ENCODE measurements around the gene GPC1.

GPC1 gene

DNA sequence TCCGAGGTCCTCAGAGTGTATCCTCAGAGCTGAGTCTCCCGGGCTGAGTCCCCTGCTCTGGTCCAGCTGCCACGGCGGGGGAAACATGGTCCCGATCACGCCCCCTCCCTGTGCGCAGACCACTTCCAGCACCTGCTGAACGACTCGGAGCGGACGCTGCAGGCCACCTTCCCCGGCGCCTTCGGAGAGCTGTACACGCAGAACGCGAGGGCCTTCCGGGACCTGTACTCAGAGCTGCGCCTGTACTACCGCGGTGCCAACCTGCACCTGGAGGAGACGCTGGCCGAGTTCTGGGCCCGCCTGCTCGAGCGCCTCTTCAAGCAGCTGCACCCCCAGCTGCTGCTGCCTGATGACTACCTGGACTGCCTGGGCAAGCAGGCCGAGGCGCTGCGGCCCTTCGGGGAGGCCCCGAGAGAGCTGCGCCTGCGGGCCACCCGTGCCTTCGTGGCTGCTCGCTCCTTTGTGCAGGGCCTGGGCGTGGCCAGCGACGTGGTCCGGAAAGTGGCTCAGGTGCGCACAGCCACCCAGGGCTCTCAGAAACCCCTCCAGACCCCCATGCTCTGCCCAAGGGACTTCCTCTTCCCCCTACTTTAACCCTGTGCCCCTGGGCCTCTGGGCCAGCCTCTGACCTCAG lies 26.7 kb downstream of the GPC1 start:
- Histone ChIP-seq H3K9me3 (ENCODE audit: control insufficient read depth in 1 of 2, low read length in 2 of 2) (no peaks in the 10 kb centered on the region), H3K36me3 (ENCODE audit: control insufficient read depth in 1 of 2, insufficient read depth in 2 of 2, low read length in 2 of 2) (peaks cover 0 to 8% of the 10 kb centered on the region in 2 donors), H3K4me1 (ENCODE audit: control insufficient read depth in 1 of 2, insufficient read depth in 2 of 2, low read length in 2 of 2) (no peaks in the 10 kb centered on the region), H3K4me3 (ENCODE audit: low read depth in 1 of 2, low read length in 2 of 2) (no peak overlapping the region), H3K27ac (ENCODE audit: low read depth, low read length) (no peak overlapping the region), H3K9ac (ENCODE audit: low read depth in 1 of 2, low read length in 2 of 2) (no peak overlapping the region), H3K27me3 (ENCODE audit: control insufficient read depth in 1 of 2, insufficient read depth in 2 of 2, low read length in 2 of 2) (peaks cover 0 to under 1% of the 10 kb centered on the region in 2 donors)

DNA sequence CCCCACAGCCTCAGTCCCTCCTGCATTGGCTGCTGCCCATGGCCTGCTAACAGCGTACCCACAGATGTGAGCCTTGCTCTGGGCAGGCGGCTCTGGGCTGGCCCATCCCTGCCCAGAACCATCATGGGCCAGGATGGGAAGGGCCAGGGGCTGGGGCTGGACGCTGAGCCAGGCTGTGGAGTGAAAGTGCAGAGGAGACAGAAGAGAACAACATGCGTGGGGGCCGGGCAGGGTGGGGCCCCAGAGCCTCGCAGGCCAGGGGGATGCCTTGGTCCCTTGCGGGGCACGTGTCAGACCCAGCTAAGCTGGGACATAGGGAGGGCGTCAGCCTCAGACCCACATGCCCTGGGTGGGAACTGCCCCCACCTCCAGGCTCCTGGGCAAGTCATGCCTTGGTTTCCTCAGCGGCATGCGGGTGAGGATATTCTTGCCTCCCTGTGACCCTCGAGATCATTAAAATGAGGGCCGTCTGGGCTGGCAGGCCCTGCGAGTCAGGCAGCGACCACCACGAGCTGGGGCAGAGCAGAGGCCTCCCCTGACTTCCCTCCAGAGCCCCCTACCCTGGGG lies 27.3 kb downstream of the GPC1 start:
- Histone ChIP-seq H3K27ac (ENCODE audit: low read depth, low read length) (no peak overlapping the region), H3K9me3 (ENCODE audit: control insufficient read depth in 1 of 2, low read length in 2 of 2) (no peaks in the 10 kb centered on the region), H3K9ac (ENCODE audit: low read depth in 1 of 2, low read length in 2 of 2) (no peak overlapping the region), H3K4me1 (ENCODE audit: control insufficient read depth in 1 of 2, insufficient read depth in 2 of 2, low read length in 2 of 2) (no peaks in the 10 kb centered on the region), H3K36me3 (ENCODE audit: control insufficient read depth in 1 of 2, insufficient read depth in 2 of 2, low read length in 2 of 2) (peaks cover 0 to 8% of the 10 kb centered on the region in 2 donors), H3K4me3 (ENCODE audit: low read depth in 1 of 2, low read length in 2 of 2) (no peak overlapping the region), H3K27me3 (ENCODE audit: control insufficient read depth in 1 of 2, insufficient read depth in 2 of 2, low read length in 2 of 2) (no peaks in the 10 kb centered on the region)

DNA sequence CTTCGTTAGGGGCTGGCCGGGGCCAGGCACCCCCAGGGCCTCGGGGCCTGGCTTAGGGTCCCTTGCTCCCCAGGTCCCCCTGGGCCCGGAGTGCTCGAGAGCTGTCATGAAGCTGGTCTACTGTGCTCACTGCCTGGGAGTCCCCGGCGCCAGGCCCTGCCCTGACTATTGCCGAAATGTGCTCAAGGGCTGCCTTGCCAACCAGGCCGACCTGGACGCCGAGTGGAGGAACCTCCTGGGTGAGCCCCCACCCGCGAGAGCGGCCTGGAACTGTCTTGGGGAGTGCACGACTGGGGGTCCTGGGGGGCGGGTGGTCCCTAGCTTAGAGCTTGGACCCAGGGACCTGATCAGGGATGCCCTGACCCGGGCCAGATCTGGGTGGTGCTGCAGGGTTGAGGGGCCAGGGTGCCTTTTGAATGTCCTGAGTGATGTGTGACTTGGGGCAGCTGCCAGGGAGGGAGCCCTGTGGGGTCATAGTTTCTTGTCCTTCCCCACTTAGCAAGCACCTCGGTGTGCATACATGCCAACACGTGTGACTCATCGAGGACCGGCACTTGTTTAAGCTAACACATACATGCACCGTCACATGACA lies 27.9 kb downstream of the GPC1 start:
- H3K27me3 ChIP-seq (ENCODE audit: control insufficient read depth in 1 of 2, insufficient read depth in 2 of 2, low read length in 2 of 2) = no peaks in the 10 kb centered on the region
- H3K36me3 ChIP-seq (ENCODE audit: control insufficient read depth in 1 of 2, insufficient read depth in 2 of 2, low read length in 2 of 2) = peaks cover 0 to 8% of the 10 kb centered on the region in 2 donors
- H3K9me3 ChIP-seq (ENCODE audit: control insufficient read depth in 1 of 2, low read length in 2 of 2) = no peaks in the 10 kb centered on the region
- no peak overlapping the region for H3K27ac ChIP-seq (ENCODE audit: low read depth, low read length)
- no peaks in the 10 kb centered on the region for H3K4me1 ChIP-seq (ENCODE audit: control insufficient read depth in 1 of 2, insufficient read depth in 2 of 2, low read length in 2 of 2)
- no peak overlapping the region for H3K9ac ChIP-seq (ENCODE audit: low read depth in 1 of 2, low read length in 2 of 2)
- H3K4me3 ChIP-seq (ENCODE audit: low read depth in 1 of 2, low read length in 2 of 2) = no peak overlapping the region

DNA sequence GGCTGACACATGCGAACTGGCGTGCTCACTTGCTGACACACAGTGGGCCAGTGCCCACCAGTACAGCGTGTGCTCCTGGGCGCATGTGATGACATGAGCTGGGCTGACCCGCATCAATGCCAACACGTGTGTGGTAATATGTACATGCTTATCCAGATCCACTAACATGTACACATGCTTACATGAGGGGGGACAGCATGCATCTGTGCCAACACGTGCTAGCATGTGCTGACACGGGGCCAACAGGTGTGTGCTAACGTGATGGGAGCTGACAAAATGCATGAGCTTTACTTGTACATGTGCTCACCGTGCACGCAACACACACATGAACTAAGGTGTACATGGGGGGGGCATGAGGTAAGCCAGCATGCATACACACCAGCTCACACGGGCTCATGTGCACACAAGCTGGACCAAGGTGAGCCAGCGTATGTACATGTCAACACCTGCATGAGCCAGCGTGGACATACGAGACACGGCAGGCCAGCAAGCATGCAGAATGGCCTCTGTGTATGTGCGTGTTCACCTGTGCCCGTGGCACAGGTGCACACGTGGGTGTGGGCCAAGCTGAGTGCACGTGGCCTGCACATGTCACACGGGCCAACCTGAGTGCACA lies 28.5 kb downstream of the GPC1 start:
- Histone ChIP-seq H3K9me3 (ENCODE audit: control insufficient read depth in 1 of 2, low read length in 2 of 2) (no peaks in the 10 kb centered on the region), H3K36me3 (ENCODE audit: control insufficient read depth in 1 of 2, insufficient read depth in 2 of 2, low read length in 2 of 2) (peaks cover 0 to 8% of the 10 kb centered on the region in 2 donors), H3K27ac (ENCODE audit: low read depth, low read length) (no peak overlapping the region), H3K27me3 (ENCODE audit: control insufficient read depth in 1 of 2, insufficient read depth in 2 of 2, low read length in 2 of 2) (no peaks in the 10 kb centered on the region), H3K4me3 (ENCODE audit: low read depth in 1 of 2, low read length in 2 of 2) (no peak overlapping the region), H3K4me1 (ENCODE audit: control insufficient read depth in 1 of 2, insufficient read depth in 2 of 2, low read length in 2 of 2) (no peaks in the 10 kb centered on the region), H3K9ac (ENCODE audit: low read depth in 1 of 2, low read length in 2 of 2) (no peak overlapping the region)

DNA sequence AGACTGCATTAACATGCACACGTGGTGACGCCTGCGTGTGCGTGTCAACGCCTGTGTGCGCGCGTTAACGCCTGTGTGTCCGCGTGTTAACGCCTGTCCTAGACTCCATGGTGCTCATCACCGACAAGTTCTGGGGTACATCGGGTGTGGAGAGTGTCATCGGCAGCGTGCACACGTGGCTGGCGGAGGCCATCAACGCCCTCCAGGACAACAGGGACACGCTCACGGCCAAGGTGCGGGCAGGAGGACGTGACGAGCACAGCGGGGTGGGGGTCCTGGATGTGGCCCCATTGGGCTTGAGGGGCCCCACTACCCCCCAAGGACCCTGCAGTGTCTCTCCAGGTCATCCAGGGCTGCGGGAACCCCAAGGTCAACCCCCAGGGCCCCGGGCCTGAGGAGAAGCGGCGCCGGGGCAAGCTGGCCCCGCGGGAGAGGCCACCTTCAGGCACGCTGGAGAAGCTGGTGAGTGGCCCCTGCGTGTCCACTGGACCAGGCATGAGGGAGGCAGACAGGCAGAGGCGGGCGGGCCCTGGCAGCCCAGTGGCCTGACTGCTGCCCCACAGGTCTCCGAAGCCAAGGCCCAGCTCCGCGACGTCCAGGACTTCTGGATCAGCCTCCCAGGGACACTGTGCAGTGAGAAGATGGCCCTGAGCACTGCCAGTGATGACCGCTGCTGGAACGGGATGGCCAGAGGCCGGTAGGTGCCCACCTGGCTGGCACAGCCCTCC lies 29.2 kb downstream of the GPC1 start:
- no peaks in the 10 kb centered on the region for H3K4me1 ChIP-seq (ENCODE audit: control insufficient read depth in 1 of 2, insufficient read depth in 2 of 2, low read length in 2 of 2)
- no peak overlapping the region for H3K9ac ChIP-seq (ENCODE audit: low read depth in 1 of 2, low read length in 2 of 2)
- no peak overlapping the region for H3K27ac ChIP-seq (ENCODE audit: low read depth, low read length)
- H3K27me3 ChIP-seq (ENCODE audit: control insufficient read depth in 1 of 2, insufficient read depth in 2 of 2, low read length in 2 of 2) = no peaks in the 10 kb centered on the region
- no peaks in the 10 kb centered on the region for H3K9me3 ChIP-seq (ENCODE audit: control insufficient read depth in 1 of 2, low read length in 2 of 2)
- H3K36me3 ChIP-seq (ENCODE audit: control insufficient read depth in 1 of 2, insufficient read depth in 2 of 2, low read length in 2 of 2) = peaks cover 0 to 9% of the 10 kb centered on the region in 2 donors
- H3K4me3 ChIP-seq (ENCODE audit: low read depth in 1 of 2, low read length in 2 of 2) = no peak overlapping the region

DNA sequence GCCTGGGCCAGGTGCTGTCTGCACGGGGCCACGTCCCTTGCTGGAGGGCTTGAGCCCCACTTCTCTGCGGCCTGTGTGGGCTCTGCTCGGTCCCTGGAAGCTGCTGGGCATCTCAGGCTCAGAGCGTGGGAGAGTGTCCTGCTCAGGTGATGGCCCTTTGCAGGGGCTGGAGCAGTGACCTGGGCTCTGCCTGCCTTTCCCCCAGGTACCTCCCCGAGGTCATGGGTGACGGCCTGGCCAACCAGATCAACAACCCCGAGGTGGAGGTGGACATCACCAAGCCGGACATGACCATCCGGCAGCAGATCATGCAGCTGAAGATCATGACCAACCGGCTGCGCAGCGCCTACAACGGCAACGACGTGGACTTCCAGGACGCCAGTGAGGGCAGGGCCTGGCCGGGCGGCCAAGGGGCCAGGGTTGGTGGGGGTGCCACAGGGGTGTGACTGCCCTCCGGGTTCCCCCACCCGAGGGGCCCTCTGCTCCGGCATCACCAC lies 29.9 kb downstream of the GPC1 start:
- Histone ChIP-seq H3K9ac (ENCODE audit: low read depth in 1 of 2, low read length in 2 of 2) (no peak overlapping the region), H3K4me3 (ENCODE audit: low read depth in 1 of 2, low read length in 2 of 2) (no peak overlapping the region), H3K36me3 (ENCODE audit: control insufficient read depth in 1 of 2, insufficient read depth in 2 of 2, low read length in 2 of 2) (peaks cover 0 to 11% of the 10 kb centered on the region in 2 donors), H3K4me1 (ENCODE audit: control insufficient read depth in 1 of 2, insufficient read depth in 2 of 2, low read length in 2 of 2) (no peaks in the 10 kb centered on the region), H3K27ac (ENCODE audit: low read depth, low read length) (no peak overlapping the region), H3K9me3 (ENCODE audit: control insufficient read depth in 1 of 2, low read length in 2 of 2) (no peaks in the 10 kb centered on the region), H3K27me3 (ENCODE audit: control insufficient read depth in 1 of 2, insufficient read depth in 2 of 2, low read length in 2 of 2) (no peaks in the 10 kb centered on the region)

DNA sequence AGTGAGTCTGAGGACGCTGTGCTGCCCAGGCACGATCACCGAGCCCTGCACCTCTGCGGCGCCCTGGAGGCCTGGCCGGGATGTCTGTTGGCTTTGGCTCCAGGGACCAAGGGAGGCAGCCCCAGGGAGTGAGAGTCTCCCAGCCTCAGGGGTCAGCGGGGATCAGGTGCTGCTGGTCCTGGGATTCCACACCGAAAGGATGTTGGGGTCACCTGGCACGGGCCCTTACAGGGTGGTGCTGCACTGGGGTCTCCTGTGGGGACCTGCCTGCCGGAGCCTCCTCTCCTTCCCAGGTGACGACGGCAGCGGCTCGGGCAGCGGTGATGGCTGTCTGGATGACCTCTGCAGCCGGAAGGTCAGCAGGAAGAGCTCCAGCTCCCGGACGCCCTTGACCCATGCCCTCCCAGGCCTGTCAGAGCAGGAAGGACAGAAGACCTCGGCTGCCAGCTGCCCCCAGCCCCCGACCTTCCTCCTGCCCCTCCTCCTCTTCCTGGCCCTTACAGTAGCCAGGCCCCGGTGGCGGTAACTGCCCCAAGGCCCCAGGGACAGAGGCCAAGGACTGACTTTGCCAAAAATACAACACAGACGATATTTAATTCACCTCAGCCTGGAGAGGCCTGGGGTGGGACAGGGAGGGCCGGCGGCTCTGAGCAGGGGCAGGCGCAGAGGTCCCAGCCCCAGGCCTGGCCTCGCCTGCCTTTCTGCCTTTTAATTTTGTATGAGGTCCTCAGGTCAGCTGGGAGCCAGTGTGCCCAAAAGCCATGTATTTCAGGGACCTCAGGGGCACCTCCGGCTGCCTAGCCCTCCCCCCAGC lies 30.5 kb downstream of the GPC1 start:
- Histone ChIP-seq H3K4me3 (ENCODE audit: low read depth in 1 of 2, low read length in 2 of 2) (no peak overlapping the region), H3K9ac (ENCODE audit: low read depth in 1 of 2, low read length in 2 of 2) (no peak overlapping the region), H3K9me3 (ENCODE audit: control insufficient read depth in 1 of 2, low read length in 2 of 2) (no peaks in the 10 kb centered on the region), H3K4me1 (ENCODE audit: control insufficient read depth in 1 of 2, insufficient read depth in 2 of 2, low read length in 2 of 2) (no peaks in the 10 kb centered on the region), H3K27me3 (ENCODE audit: control insufficient read depth in 1 of 2, insufficient read depth in 2 of 2, low read length in 2 of 2) (no peaks in the 10 kb centered on the region), H3K36me3 (ENCODE audit: control insufficient read depth in 1 of 2, insufficient read depth in 2 of 2, low read length in 2 of 2) (peaks cover 0 to 11% of the 10 kb centered on the region in 2 donors), H3K27ac (ENCODE audit: low read depth, low read length) (no peak overlapping the region)

DNA sequence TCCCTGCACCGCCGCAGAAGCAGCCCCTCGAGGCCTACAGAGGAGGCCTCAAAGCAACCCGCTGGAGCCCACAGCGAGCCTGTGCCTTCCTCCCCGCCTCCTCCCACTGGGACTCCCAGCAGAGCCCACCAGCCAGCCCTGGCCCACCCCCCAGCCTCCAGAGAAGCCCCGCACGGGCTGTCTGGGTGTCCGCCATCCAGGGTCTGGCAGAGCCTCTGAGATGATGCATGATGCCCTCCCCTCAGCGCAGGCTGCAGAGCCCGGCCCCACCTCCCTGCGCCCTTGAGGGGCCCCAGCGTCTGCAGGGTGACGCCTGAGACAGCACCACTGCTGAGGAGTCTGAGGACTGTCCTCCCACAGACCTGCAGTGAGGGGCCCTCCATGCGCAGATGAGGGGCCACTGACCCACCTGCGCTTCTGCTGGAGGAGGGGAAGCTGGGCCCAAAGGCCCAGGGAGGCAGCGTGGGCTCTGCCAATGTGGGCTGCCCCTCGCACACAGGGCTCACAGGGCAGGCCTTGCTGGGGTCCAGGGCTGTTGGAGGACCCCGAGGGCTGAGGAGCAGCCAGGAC lies 31.2 kb downstream of the GPC1 start:
- no peaks in the 10 kb centered on the region for H3K9me3 ChIP-seq (ENCODE audit: control insufficient read depth in 1 of 2, low read length in 2 of 2)
- H3K4me1 ChIP-seq (ENCODE audit: control insufficient read depth in 1 of 2, insufficient read depth in 2 of 2, low read length in 2 of 2) = no peaks in the 10 kb centered on the region
- no peak overlapping the region for H3K27ac ChIP-seq (ENCODE audit: low read depth, low read length)
- no peak overlapping the region for H3K9ac ChIP-seq (ENCODE audit: low read depth in 1 of 2, low read length in 2 of 2)
- no peaks in the 10 kb centered on the region for H3K27me3 ChIP-seq (ENCODE audit: control insufficient read depth in 1 of 2, insufficient read depth in 2 of 2, low read length in 2 of 2)
- peaks cover 0 to 11% of the 10 kb centered on the region in 2 donors for H3K36me3 ChIP-seq (ENCODE audit: control insufficient read depth in 1 of 2, insufficient read depth in 2 of 2, low read length in 2 of 2)
- H3K4me3 ChIP-seq (ENCODE audit: low read depth in 1 of 2, low read length in 2 of 2) = no peak overlapping the region

DNA sequence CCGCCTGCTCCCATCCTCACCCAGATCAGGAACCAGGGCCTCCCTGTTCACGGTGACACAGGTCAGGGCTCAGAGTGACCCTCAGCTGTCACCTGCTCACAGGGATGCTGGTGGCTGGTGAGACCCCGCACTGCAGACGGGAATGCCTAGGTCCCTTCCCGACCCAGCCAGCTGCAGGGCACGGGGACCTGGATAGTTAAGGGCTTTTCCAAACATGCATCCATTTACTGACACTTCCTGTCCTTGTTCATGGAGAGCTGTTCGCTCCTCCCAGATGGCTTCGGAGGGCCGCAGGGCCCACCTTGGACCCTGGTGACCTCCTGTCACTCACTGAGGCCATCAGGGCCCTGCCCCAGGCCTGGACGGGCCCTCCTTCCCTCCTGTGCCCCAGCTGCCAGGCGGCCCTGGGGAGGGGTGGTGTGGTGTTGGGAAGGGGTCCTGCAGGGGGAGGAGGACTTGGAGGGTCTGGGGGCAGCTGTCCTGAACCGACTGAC lies 31.7 kb downstream of the GPC1 start:
- Histone ChIP-seq H3K4me1 (ENCODE audit: control insufficient read depth in 1 of 2, insufficient read depth in 2 of 2, low read length in 2 of 2) (no peaks in the 10 kb centered on the region), H3K36me3 (ENCODE audit: control insufficient read depth in 1 of 2, insufficient read depth in 2 of 2, low read length in 2 of 2) (peaks cover 0 to 11% of the 10 kb centered on the region in 2 donors), H3K27me3 (ENCODE audit: control insufficient read depth in 1 of 2, insufficient read depth in 2 of 2, low read length in 2 of 2) (no peaks in the 10 kb centered on the region), H3K9ac (ENCODE audit: low read depth in 1 of 2, low read length in 2 of 2) (no peak overlapping the region), H3K9me3 (ENCODE audit: control insufficient read depth in 1 of 2, low read length in 2 of 2) (no peaks in the 10 kb centered on the region), H3K4me3 (ENCODE audit: low read depth in 1 of 2, low read length in 2 of 2) (no peak overlapping the region), H3K27ac (ENCODE audit: low read depth, low read length) (no peak overlapping the region)
